ENCODE data around the gene PCCA. TPM values are rescaled to one million over a fixed set of nuclear protein-coding genes. Genes with fewer than 3 reads are reported as not detected.

PCCA gene
- total RNA-seq, 1 experiment from 2014 or later: 16.1 TPM

- BruUV-seq (replicated peaks): no TSS peak
- Histone ChIP-seq H3K9me3 (ENCODE audit: insufficient read depth, low read depth) (no peaks in the 10 kb centered on the region), H4K20me1 (ENCODE audit: insufficient read depth) (no peaks in the 10 kb centered on the region), H3F3A (ENCODE audit: insufficient read depth, low read depth) (no peaks in the 10 kb centered on the region), H3K27me3 (ENCODE audit: insufficient read depth, low read depth) (no peaks in the 10 kb centered on the region), H2AFZ (no peak overlapping the region), H3K79me2 (ENCODE audit: low read depth) (no peaks in the 10 kb centered on the region), H3K27ac (no peak overlapping the region), H3K4me2 (no peak overlapping the region), H3K36me3 (ENCODE audit: low read depth) (no peaks in the 10 kb centered on the region), H3K4me1 (replicated peaks; ENCODE audit: insufficient read depth) (no peaks in the 10 kb centered on the region), H3K9me2 (ENCODE audit: insufficient read depth) (no peaks in the 10 kb centered on the region), H3K4me3 (no peak overlapping the region)
- CTCF ChIA-PET: no interaction called here
- intact Hi-C loops (cut with micrococcal nuclease; ENCODE audit: unreplicated experiment): no loop called here
- TF ChIP-seq CTCF (conservative IDR thresholded peaks at IDR 0.05) (no peak), EZH2 (IDR thresholded peaks at IDR 0.05; ENCODE audit: low read depth) (no peak)
- POLR2A ChIA-PET (ENCODE audit: unreplicated experiment): interaction anchor here (0.6 kb wide), 1 partner anchor 28 kb away, joined by 4 read pairs; no protein-coding TSS in a partner anchor
- no peak for DNase-seq
Observed at GRCh38 chr13:100340865-100341264, 252.0 kb downstream of the PCCA start.

GRCh38 chr13:100341327-100341726 is 252.4 kb downstream of the PCCA start:
- Histone ChIP-seq H3K4me3 (no peak overlapping the region), H3K27ac (no peak overlapping the region), H3K27me3 (ENCODE audit: insufficient read depth, low read depth) (no peaks in the 10 kb centered on the region), H3K9me2 (ENCODE audit: insufficient read depth) (no peaks in the 10 kb centered on the region), H3K4me2 (no peak overlapping the region), H2AFZ (no peak overlapping the region), H4K20me1 (ENCODE audit: insufficient read depth) (no peaks in the 10 kb centered on the region), H3K79me2 (ENCODE audit: low read depth) (no peaks in the 10 kb centered on the region), H3F3A (ENCODE audit: insufficient read depth, low read depth) (no peaks in the 10 kb centered on the region), H3K9me3 (ENCODE audit: insufficient read depth, low read depth) (no peaks in the 10 kb centered on the region), H3K4me1 (replicated peaks; ENCODE audit: insufficient read depth) (no peaks in the 10 kb centered on the region), H3K36me3 (ENCODE audit: low read depth) (no peaks in the 10 kb centered on the region)
- intact Hi-C loops (cut with micrococcal nuclease; ENCODE audit: unreplicated experiment): no loop called here
- BruUV-seq (replicated peaks): no TSS peak
- no peak for DNase-seq
- TF ChIP-seq CTCF (conservative IDR thresholded peaks at IDR 0.05) (no peak), EZH2 (IDR thresholded peaks at IDR 0.05; ENCODE audit: low read depth) (no peak)
- POLR2A ChIA-PET (ENCODE audit: unreplicated experiment): interaction anchor here (0.6 kb wide), 1 partner anchor 28 kb away, joined by 4 read pairs; no protein-coding TSS in a partner anchor
- CTCF ChIA-PET: no interaction called here

- H3K36me3 ChIP-seq (ENCODE audit: low read depth): no peaks in the 10 kb centered on the region
- H3K4me1 ChIP-seq (replicated peaks; ENCODE audit: insufficient read depth): peaks cover 14% of the 10 kb centered on the region
- no TSS peak for BruUV-seq (replicated peaks)
- ChIA-PET CTCF (no interaction called here), POLR2A (ENCODE audit: unreplicated experiment) (no interaction called here)
- no peaks in the 10 kb centered on the region; the same call in 1 of the 2 replicates for H3K9me2 ChIP-seq (ENCODE audit: insufficient read depth)
- intact Hi-C loops (cut with micrococcal nuclease; ENCODE audit: unreplicated experiment): no loop called here
- no peak for DNase-seq
- no peak overlapping the region for H3K4me3 ChIP-seq
- H3K4me2 ChIP-seq: no peak overlapping the region
- no peaks in the 10 kb centered on the region for H4K20me1 ChIP-seq (ENCODE audit: insufficient read depth)
- H3K9me3 ChIP-seq (ENCODE audit: insufficient read depth, low read depth): no peaks in the 10 kb centered on the region
- peaks cover 10% of the 10 kb centered on the region; the same call in 1 of the 2 replicates for H3F3A ChIP-seq (ENCODE audit: insufficient read depth, low read depth)
- TF ChIP-seq CTCF (conservative IDR thresholded peaks at IDR 0.05): no peak
- TF ChIP-seq EZH2 (IDR thresholded peaks at IDR 0.05; ENCODE audit: low read depth): no peak
- H3K79me2 ChIP-seq (ENCODE audit: low read depth): no peaks in the 10 kb centered on the region
- H3K27me3 ChIP-seq (ENCODE audit: insufficient read depth, low read depth): no peaks in the 10 kb centered on the region
- no peak overlapping the region for H2AFZ ChIP-seq
- no peak overlapping the region for H3K27ac ChIP-seq
Observed at GRCh38 chr13:100344544-100344943, 255.7 kb downstream of the PCCA start.

Measured in PC-9 (cell line).